ENCODE results near the gene DRAM2. TPM values are rescaled to one million over a fixed set of nuclear protein-coding genes. Genes with fewer than 3 reads are reported as not detected.

The DRAM2 gene
- total RNA-seq, 1 experiment from 2014 or later, result 17.0 TPM

GRCh38 chr1:111133866-111134265 lies 6.0 kb downstream of the DRAM2 start:
- TF ChIP-seq EZH2 (IDR thresholded peaks at IDR 0.05; ENCODE audit: borderline replicate concordance, low read depth, low read length, poor library complexity, severe bottlenecking) (no peak), CTCF (conservative IDR thresholded peaks at IDR 0.05; ENCODE audit: low read depth, low read length) (no peak)
- Histone ChIP-seq H3K27ac (ENCODE audit: low read depth, low read length, poor library complexity, severe bottlenecking) (no peak overlapping the region), H3K27me3 (replicated peaks; ENCODE audit: insufficient read depth, low read depth, low read length, poor library complexity) (no peaks in the 10 kb centered on the region), H3K4me3 (ENCODE audit: low read depth, low read length, poor library complexity, severe bottlenecking) (no peak overlapping the region), H3K36me3 (ENCODE audit: insufficient read depth, low read length, poor library complexity, severe bottlenecking) (peaks cover 26% of the 10 kb centered on the region), H3K9me3 (ENCODE audit: low read depth, low read length, poor library complexity, severe bottlenecking) (no peaks in the 10 kb centered on the region), H3K4me1 (ENCODE audit: insufficient read depth, low read length, poor library complexity, severe bottlenecking) (peaks cover 8% of the 10 kb centered on the region)
- ChIA-PET POLR2A (ENCODE audit: low non-redundant PET) (no interaction called here), CTCF (no interaction called here)
- DNase-seq (ENCODE audit: low spot score), result no peak
- BruUV-seq (replicated peaks), result no TSS peak
- intact Hi-C loops (cut with micrococcal nuclease; ENCODE audit: unreplicated experiment), result no loop called here

- H3K27me3 ChIP-seq (replicated peaks; ENCODE audit: insufficient read depth, low read depth, low read length, poor library complexity), result no peaks in the 10 kb centered on the region
- CTCF ChIA-PET, result no interaction called here
- no peak overlapping the region for H3K27ac ChIP-seq (ENCODE audit: low read depth, low read length, poor library complexity, severe bottlenecking)
- no peaks in the 10 kb centered on the region for H3K4me1 ChIP-seq (ENCODE audit: insufficient read depth, low read length, poor library complexity, severe bottlenecking)
- intact Hi-C loops (cut with micrococcal nuclease; ENCODE audit: unreplicated experiment), result no loop called here
- TF ChIP-seq EZH2 (IDR thresholded peaks at IDR 0.05; ENCODE audit: borderline replicate concordance, low read depth, low read length, poor library complexity, severe bottlenecking) (no peak), CTCF (conservative IDR thresholded peaks at IDR 0.05; ENCODE audit: low read depth, low read length) (no peak)
- POLR2A ChIA-PET (ENCODE audit: low non-redundant PET), result no interaction called here
- DNase-seq (ENCODE audit: low spot score), result no peak
- no peak overlapping the region for H3K4me3 ChIP-seq (ENCODE audit: low read depth, low read length, poor library complexity, severe bottlenecking)
- no peaks in the 10 kb centered on the region for H3K9me3 ChIP-seq (ENCODE audit: low read depth, low read length, poor library complexity, severe bottlenecking)
- BruUV-seq (replicated peaks), result no TSS peak
- peaks cover 22% of the 10 kb centered on the region for H3K36me3 ChIP-seq (ENCODE audit: insufficient read depth, low read length, poor library complexity, severe bottlenecking)
These were observed 8.2 kb downstream of the DRAM2 start for GRCh38 chr1:111131693-111132092.

GRCh38 chr1:111129376-111129775 lies 10.5 kb downstream of the DRAM2 start:
- H3K4me3 ChIP-seq (ENCODE audit: low read depth, low read length, poor library complexity, severe bottlenecking), result no peak overlapping the region
- POLR2A ChIA-PET (ENCODE audit: low non-redundant PET), result no interaction called here
- CTCF ChIA-PET, result no interaction called here
- peaks cover 18% of the 10 kb centered on the region for H3K36me3 ChIP-seq (ENCODE audit: insufficient read depth, low read length, poor library complexity, severe bottlenecking)
- no peak for TF ChIP-seq CTCF (conservative IDR thresholded peaks at IDR 0.05; ENCODE audit: low read depth, low read length)
- TF ChIP-seq EZH2 (IDR thresholded peaks at IDR 0.05; ENCODE audit: borderline replicate concordance, low read depth, low read length, poor library complexity, severe bottlenecking), result no peak
- no peaks in the 10 kb centered on the region for H3K4me1 ChIP-seq (ENCODE audit: insufficient read depth, low read length, poor library complexity, severe bottlenecking)
- intact Hi-C loops (cut with micrococcal nuclease; ENCODE audit: unreplicated experiment), result no loop called here
- H3K27me3 ChIP-seq (replicated peaks; ENCODE audit: insufficient read depth, low read depth, low read length, poor library complexity), result no peaks in the 10 kb centered on the region
- no peaks in the 10 kb centered on the region for H3K9me3 ChIP-seq (ENCODE audit: low read depth, low read length, poor library complexity, severe bottlenecking)
- no peak overlapping the region for H3K27ac ChIP-seq (ENCODE audit: low read depth, low read length, poor library complexity, severe bottlenecking)
- BruUV-seq (replicated peaks), result no TSS peak
- DNase-seq (ENCODE audit: low spot score), result no peak

Measured in A673 (cell line).